MG63 (cell line): ENCODE data around the gene SCCPDH. TPM values are rescaled to one million over a fixed set of nuclear protein-coding genes. Genes with fewer than 3 reads are reported as not detected.
"Not testable (repeated sequence)": the region's sequence is repeated elsewhere in the genome, so short reads cannot be mapped to it uniquely, and the experiment has no call there.

ENCODE experiments used
- DNase-seq: peaks from one replicate; pipeline ENCODE4 v3.0.0-alpha.2; 2020
- H3K27me3 ChIP-seq: fragments of 250-450 bp; sonication (Bioruptor Pico); 2 replicates; pipeline ENCODE4 v1.5.1; 2020; ENCODE audit warnings: mild to moderate bottlenecking, moderate library complexity
- H3K36me3 ChIP-seq: fragments of 250-450 bp; sonication (Bioruptor Pico); 2 replicates; pipeline ENCODE4 v1.5.1; 2020; ENCODE audit warnings: mild to moderate bottlenecking, moderate library complexity
- H3K4me3 ChIP-seq: fragments of 250-450 bp; sonication (Bioruptor Pico); 2 replicates; pipeline ENCODE4 v1.5.1; 2020; ENCODE audit warnings: mild to moderate bottlenecking, moderate library complexity
- H3K9me3 ChIP-seq: fragments of 250-450 bp; sonication (Bioruptor Pico); 2 replicates; pipeline ENCODE4 v1.5.1; 2020; ENCODE audit warnings: mild to moderate bottlenecking, moderate library complexity
- total RNA-seq: library from RNA; depleted of rRNA; stranded (reverse); fragments of >200 nt; shearing (Covaris generic); gene quantifications from 2 replicates; pipeline ENCODE4 v1.2.3, GENCODE V29; 2014; ENCODE audit warnings: low replicate concordance

Gene SCCPDH
- total RNA-seq, 1 experiment from 2014 or later: 51.1 TPM

DNA sequence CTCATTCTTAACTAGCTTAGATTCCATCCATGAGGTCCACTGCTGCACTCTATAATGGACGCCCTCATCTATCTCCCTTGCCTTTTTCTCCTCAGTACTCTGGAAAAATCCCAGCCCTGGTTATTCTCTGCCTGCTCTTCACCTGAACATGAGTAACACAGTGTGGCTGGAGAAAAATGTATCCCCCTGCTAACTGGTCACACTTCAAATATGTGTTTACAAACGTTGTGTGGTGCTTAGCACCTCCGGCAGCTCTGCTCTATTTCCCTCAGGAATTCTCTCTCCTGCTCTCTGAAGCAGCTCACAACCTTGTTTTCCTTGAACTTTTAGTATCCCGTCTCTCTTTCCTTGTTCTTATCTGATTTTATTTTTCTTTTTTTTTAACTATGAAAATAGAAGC lies 4.1 kb downstream of the SCCPDH start:
- DNase-seq: no peak
- no peaks in the 10 kb centered on the region for H3K27me3 ChIP-seq
- no peak overlapping the region for H3K4me3 ChIP-seq
- peaks cover 55% of the 10 kb centered on the region for H3K36me3 ChIP-seq
- H3K9me3 ChIP-seq: 0 out of 2 replicates have a peak, but pooled peaks cover 6% of the 10 kb centered on the region

- H3K27me3 ChIP-seq, H3K9me3 ChIP-seq, DNase-seq, H3K4me3 ChIP-seq: not testable (repeated sequence)
- peaks cover 61% of the 10 kb centered on the region for H3K36me3 ChIP-seq
Measured at GRCh38 chr1:246729040-246729439, 4.8 kb downstream of the SCCPDH start.

DNA sequence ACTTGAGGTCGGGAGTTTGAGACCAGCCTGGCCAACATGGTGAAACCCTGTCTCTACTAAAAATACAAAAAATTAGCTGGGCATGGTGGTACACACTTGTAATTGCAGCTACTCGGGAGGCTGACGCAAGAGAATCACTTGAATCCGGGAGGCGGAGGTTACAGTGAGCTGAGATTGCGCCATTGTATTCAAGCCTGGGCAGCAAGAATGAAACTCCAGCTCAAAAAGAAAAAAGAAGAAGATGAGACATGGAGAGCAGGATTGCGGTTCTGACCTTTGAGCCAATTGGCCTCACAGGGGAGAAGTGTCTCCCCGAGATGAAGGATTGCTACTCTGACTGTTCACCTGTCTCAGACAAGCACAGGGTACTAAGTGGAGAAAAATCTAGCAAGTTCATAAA lies 6.6 kb downstream of the SCCPDH start:
- Histone ChIP-seq H3K4me3 (no peak overlapping the region), H3K27me3 (no peaks in the 10 kb centered on the region), H3K36me3 (peaks cover 73% of the 10 kb centered on the region), H3K9me3 (0 out of 2 replicates have a peak, but pooled peaks cover 6% of the 10 kb centered on the region)
- no peak for DNase-seq

DNA sequence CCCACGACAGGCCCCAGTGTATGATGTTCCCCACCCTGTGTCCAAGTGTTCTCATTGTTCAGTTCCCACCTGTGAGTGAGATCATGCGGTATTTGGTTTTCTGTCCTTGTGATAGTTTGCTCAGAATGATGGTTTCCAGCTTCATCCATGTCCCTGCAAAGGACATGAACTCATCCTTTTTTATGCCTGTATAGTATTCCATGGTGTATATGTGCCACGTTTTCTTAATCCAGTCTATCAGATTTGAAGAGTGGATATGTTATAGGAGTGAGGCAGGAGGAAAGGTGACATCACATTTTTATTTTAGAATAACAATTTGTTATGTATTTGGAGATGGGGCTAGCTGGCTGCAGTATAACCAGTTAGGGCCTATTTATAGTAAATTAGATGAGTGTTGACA lies 7.7 kb downstream of the SCCPDH start:
- H3K9me3 ChIP-seq, DNase-seq, H3K4me3 ChIP-seq, H3K27me3 ChIP-seq: not testable (repeated sequence)
- peaks cover 76% of the 10 kb centered on the region for H3K36me3 ChIP-seq

- no peak for DNase-seq
- Histone ChIP-seq H3K4me3 (no peak overlapping the region), H3K9me3 (0 out of 2 replicates have a peak, but pooled peaks cover 4% of the 10 kb centered on the region), H3K36me3 (peaks cover 57% of the 10 kb centered on the region), H3K27me3 (no peaks in the 10 kb centered on the region)
Measured at GRCh38 chr1:246733704-246734103, 9.5 kb downstream of the SCCPDH start.

GRCh38 chr1:246734866-246735265 lies 10.7 kb downstream of the SCCPDH start:
- H3K36me3 ChIP-seq: peaks cover 50% of the 10 kb centered on the region
- DNase-seq: no peak
- no peaks in the 10 kb centered on the region for H3K9me3 ChIP-seq
- no peak overlapping the region for H3K4me3 ChIP-seq
- no peaks in the 10 kb centered on the region for H3K27me3 ChIP-seq

GRCh38 chr1:246735735-246736134 lies 11.5 kb downstream of the SCCPDH start:
- Histone ChIP-seq H3K4me3 (no peak overlapping the region), H3K36me3 (peaks cover 41% of the 10 kb centered on the region), H3K9me3 (no peaks in the 10 kb centered on the region), H3K27me3 (no peaks in the 10 kb centered on the region)
- DNase-seq: no peak

DNA sequence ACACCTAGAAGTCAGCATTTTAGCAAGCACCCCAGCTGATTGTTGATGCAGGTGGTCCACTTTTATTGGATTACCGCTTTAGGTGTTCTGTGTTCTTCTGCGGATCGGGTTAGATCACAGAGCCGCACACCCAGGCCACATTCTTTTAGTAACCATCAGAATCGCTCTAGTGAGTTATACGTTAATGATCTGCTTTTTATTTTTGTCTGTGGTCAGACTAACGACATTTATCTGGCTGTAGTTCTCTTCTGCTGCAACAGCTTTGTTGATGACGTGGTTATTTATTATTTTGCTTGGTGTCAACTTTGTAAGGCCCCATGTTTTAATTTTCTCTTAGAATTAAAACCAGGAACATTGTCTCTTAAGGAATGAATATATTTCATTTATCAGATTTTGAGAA lies 18.2 kb downstream of the SCCPDH start:
- Histone ChIP-seq H3K27me3 (no peaks in the 10 kb centered on the region), H3K4me3 (no peak overlapping the region), H3K36me3 (peaks cover 21% of the 10 kb centered on the region), H3K9me3 (no peaks in the 10 kb centered on the region)
- DNase-seq: no peak

DNA sequence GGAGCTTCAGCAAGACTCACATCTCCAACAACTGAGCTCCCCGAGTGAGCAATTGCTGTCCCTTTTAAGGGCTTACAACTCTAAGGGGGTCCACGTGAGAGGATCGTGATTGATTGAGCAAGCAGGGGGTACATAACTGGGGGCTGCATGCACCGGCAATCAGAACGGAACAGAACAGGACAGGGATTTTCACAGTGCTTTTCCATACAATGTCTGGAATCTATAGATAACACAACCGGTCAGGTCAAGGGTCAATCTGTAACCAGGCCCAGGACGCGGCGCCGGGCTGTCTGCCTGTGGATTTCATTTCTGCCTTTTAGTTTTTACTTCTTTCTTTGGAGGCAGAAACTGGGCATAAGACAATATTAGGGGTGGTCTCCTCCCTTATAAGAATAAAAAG lies 21.9 kb downstream of the SCCPDH start:
- peaks cover 21% of the 10 kb centered on the region for H3K36me3 ChIP-seq
- H3K4me3 ChIP-seq, H3K27me3 ChIP-seq, H3K9me3 ChIP-seq, DNase-seq: not testable (repeated sequence)

GRCh38 chr1:246748006-246748405 lies 23.8 kb downstream of the SCCPDH start:
- no peaks in the 10 kb centered on the region for H3K27me3 ChIP-seq
- H3K4me3 ChIP-seq: no peak overlapping the region
- no peak for DNase-seq
- peaks cover 10% of the 10 kb centered on the region for H3K36me3 ChIP-seq
- no peaks in the 10 kb centered on the region for H3K9me3 ChIP-seq

DNA sequence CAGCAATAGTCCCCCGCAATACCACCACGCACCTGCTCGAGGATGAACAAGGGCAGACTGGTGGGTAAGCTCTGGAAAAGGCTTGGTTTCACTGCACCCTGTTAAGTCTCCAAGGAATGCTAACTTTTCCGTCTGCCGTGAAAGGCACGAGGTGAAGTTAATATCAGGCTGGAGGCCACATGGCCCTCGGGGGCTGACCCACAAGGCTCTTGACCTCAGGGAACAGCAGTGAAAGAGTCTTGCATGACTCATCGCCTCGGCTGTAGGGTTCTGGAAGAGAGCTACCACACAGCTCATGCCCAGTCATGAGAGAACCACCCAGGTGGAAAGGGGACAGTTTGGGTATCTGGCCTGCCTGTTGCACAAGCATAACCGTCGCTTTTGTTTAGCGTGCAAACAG lies 24.7 kb downstream of the SCCPDH start:
- H3K36me3 ChIP-seq: peaks cover 7% of the 10 kb centered on the region
- no peaks in the 10 kb centered on the region for H3K9me3 ChIP-seq
- no peak overlapping the region for H3K4me3 ChIP-seq
- peak; percentile 44 for DNase-seq
- H3K27me3 ChIP-seq: no peaks in the 10 kb centered on the region

GRCh38 chr1:246750752-246751151 lies 26.5 kb downstream of the SCCPDH start:
- Histone ChIP-seq H3K27me3 (no peaks in the 10 kb centered on the region), H3K9me3 (no peaks in the 10 kb centered on the region), H3K36me3 (peaks cover 4% of the 10 kb centered on the region; the same call in 1 of the 2 replicates), H3K4me3 (no peak overlapping the region)
- no peak for DNase-seq

GRCh38 chr1:246753670-246754535 lies 29.7 kb downstream of the SCCPDH start:
- no peaks in the 10 kb centered on the region for H3K9me3 ChIP-seq
- peak; percentile 32 for DNase-seq
- no peaks in the 10 kb centered on the region for H3K27me3 ChIP-seq
- H3K36me3 ChIP-seq: peaks cover 4% of the 10 kb centered on the region; the same call in 1 of the 2 replicates
- H3K4me3 ChIP-seq: no peak overlapping the region

- DNase-seq: no peak
- H3K9me3 ChIP-seq: no peaks in the 10 kb centered on the region
- no peak overlapping the region for H3K4me3 ChIP-seq
- peaks cover 7% of the 10 kb centered on the region for H3K36me3 ChIP-seq
- no peaks in the 10 kb centered on the region for H3K27me3 ChIP-seq
Measured at GRCh38 chr1:246755419-246755818, 31.2 kb downstream of the SCCPDH start.

- H3K9me3 ChIP-seq: no peaks in the 10 kb centered on the region
- H3K4me3 ChIP-seq: no peak overlapping the region
- peaks cover 15% of the 10 kb centered on the region for H3K36me3 ChIP-seq
- no peak for DNase-seq
- no peaks in the 10 kb centered on the region for H3K27me3 ChIP-seq
Measured at GRCh38 chr1:246760422-246761347, 36.5 kb downstream of the SCCPDH start.

DNA sequence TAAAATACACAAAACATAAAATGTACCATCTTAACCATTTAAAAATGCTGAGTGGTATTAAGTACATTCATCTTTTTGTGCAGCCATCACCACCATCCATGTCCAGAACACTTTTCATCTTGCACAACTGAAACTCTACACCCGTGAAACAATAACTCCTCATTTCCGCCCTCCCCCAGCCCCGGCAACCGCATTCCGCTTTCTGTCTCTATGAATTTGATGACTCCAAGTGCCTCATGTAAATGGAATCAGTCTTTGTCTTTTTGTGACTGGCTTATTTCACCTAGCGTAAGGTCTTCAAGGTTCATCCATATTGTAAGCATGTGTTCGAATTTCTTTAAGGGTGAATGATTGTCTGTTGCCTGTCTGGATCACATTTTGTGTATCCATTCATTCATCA lies 37.2 kb downstream of the SCCPDH start:
- no peak for DNase-seq
- no peaks in the 10 kb centered on the region for H3K9me3 ChIP-seq
- H3K27me3 ChIP-seq: no peaks in the 10 kb centered on the region
- peaks cover 18% of the 10 kb centered on the region for H3K36me3 ChIP-seq
- no peak overlapping the region for H3K4me3 ChIP-seq

DNA sequence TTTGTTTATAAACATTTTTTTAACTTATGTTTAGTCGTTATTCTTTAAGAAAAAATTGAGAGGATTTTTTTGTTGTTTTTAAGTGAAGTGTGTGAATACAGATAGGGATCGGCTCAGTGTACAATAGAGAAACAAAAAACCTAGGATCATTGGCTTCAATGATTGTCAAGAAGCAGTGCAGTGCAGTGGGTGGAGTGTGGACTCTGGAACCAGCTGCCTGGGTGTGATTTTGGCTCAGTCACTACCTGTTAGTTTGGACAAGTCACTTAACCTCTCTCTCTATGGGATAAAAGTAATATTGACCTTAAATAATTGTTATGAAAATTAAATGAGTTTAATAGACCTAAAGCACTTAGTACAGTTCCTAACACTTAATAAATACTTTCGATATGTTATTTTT lies 41.3 kb downstream of the SCCPDH start:
- H3K36me3 ChIP-seq: peaks cover 27% of the 10 kb centered on the region
- H3K4me3 ChIP-seq: no peak overlapping the region
- H3K27me3 ChIP-seq: no peaks in the 10 kb centered on the region
- DNase-seq: no peak
- no peaks in the 10 kb centered on the region for H3K9me3 ChIP-seq
